HS-5 (cell line): ENCODE results near the gene COL12A1.

Experiments
- DNase-seq: peaks from one replicate; pipeline ENCODE4 v3.0.0-alpha.2; 2012; ENCODE audit warnings: low read depth

COL12A1 gene

GRCh38 chr6:75176076-75176582 lies 29.7 kb downstream of the COL12A1 start:
- no peak for DNase-seq

DNA sequence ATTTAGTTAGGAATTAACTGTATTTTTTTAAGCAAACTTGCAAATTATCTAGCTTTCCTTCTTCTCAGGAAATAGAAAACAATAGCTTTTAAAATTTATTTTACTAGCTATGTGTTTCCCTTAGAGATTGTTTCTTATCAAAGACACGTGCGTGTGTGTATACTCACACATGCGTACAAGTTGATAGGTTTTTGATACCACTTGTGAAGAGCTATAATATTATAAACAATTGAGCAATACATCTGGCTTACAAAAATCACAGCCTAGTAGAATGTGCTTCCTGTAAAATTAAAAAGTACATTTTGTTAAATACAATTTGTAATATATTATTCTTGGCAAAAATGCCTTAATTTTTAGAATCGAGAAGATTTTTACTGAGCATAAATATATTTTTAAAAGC lies 33.9 kb downstream of the COL12A1 start:
- DNase-seq: no peak

- no peak for DNase-seq
Measured at GRCh38 chr6:75171567-75171966, 34.3 kb downstream of the COL12A1 start.

DNA sequence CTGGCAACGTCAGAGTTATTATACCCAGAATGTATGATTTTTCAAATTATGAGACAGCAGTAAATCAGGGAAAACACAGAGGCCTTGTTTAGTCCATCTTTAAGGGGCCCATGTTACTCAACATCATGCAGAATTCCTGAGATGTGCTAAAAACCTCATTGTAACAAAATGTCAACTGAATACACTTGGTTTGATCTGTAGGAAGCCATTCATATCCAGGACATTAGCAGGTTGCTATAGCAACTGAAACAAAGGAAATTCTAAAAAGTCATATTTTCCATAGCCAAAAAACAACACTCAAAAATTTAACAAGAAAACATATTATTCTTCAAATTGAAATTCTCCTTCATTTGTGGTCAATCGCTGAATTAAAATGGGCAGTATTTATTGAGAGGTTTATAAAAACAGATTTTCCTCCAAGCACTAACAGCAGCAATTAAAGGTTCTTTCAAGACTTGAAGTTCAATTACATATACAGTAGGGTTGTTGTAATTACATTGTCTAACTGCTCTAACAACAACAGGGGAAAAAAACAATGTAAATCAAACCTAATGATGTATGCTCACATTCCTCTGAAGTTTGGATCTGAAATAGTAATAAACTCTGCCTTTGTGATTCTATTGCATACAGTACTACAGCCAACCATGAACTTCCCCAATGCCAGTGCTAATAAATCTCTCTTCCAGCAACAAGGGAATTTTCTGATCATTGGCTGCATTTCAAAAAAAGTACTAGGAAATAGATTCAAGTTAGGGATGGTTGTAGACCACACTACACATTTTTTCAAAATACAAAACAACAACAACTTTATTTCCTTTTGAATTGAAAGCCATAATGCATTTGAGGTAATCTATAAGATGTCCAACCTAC lies 34.9 kb downstream of the COL12A1 start:
- DNase-seq: no peak

DNA sequence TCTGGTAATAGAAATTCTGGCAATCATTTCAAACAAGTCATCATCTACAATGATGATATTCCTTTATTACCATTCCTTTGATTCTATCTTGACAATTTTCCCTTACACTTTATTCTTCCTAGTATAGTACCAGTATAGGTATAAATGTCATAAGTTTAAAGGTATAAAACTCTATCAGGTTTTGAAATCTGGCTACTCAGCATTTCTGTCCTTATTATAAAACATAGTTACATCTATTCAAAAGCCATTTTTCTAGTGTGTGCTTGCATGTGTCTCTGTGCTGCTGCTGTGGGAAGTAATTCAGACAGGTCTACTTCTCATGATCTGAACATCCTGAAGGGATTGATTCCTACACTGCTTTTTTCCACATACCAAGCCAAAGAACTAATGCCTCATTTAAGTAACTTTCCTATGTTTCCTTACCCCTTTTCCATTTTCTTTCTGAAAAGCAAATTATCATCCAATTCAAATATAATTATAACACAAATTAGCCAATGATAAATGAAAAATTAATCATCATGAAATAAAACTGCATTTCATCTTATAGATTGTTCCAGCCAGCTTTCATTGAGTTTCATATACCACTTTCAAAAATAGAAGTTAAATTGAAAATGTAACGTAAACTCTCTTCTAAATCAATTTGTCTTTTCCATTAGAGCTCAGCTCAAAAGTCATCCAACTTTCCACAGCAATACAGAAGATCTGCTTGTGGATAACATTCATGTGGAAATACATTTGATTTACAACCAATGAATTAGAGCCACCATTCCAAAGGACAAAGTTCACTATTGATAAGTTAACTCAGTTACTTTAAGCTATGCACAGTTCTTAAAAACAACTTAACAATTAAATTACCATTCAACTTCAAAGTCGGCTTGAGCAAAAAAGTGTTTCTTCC lies 35.9 kb downstream of the COL12A1 start:
- no peak for DNase-seq

GRCh38 chr6:75167851-75168250 lies 38.0 kb downstream of the COL12A1 start:
- no peak for DNase-seq

GRCh38 chr6:75167325-75167724 lies 38.5 kb downstream of the COL12A1 start:
- DNase-seq: no peak

- DNase-seq: no peak
Measured at GRCh38 chr6:75166773-75167172, 39.1 kb downstream of the COL12A1 start.

GRCh38 chr6:75166236-75166635 lies 39.6 kb downstream of the COL12A1 start:
- no peak for DNase-seq

- no peak for DNase-seq
Measured at GRCh38 chr6:75158176-75158575, 47.7 kb downstream of the COL12A1 start.

- DNase-seq: no peak
Measured at GRCh38 chr6:75157336-75157735, 48.5 kb downstream of the COL12A1 start.

DNA sequence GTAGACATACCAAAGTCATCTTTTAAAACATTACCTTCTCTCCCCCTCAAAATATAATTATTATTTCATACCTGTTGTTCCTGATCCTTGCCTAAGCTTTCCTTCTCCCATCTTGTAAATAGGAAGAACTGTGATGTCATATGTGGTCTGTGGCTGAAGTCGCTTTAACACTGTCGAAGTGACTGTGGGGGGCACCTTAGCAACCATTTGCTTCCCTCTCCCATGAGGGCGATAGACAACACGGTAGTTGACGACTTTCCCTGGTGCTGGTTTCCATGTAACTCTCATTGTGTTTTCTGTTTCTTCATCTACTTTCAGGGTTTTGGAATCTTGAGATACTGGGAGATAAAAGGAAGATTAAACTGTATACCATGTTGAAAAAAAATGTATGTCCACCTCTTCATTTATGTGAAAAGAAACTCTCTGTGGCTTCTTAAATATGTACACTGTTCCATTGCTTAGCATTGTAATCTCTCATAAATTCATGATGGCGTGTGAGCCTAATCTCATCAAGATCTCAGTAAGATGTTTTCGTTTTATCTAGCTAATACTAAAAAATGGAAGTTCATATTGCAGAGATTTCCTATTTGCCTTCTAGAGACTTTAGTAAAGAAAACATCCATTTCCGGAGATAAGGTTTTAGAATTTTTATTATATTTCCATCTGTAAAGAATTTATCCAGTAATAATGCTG lies 49.5 kb downstream of the COL12A1 start:
- no peak for DNase-seq

GRCh38 chr6:75155631-75156030 lies 50.2 kb downstream of the COL12A1 start:
- no peak for DNase-seq

DNA sequence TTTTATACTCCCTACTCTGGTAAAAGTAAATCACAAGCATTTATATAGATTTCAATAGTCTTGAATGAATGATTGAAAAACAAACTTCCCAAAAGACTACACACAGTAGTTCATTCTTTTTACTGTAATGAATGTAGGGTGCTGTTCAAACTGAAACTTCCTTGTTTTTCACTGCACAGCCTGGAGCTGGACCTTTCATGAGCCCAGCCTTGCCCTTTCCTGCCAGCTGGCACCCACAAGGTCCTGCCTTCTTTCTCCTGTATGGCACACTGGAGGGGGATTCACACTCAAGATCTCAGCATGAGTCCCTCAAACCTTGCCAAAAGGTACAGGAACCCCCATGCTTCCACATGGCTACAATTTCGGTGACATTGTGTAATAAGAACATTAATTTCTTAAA lies 50.9 kb downstream of the COL12A1 start:
- DNase-seq: no peak

- no peak for DNase-seq
Measured at GRCh38 chr6:75150685-75151412, 55.0 kb downstream of the COL12A1 start.

DNA sequence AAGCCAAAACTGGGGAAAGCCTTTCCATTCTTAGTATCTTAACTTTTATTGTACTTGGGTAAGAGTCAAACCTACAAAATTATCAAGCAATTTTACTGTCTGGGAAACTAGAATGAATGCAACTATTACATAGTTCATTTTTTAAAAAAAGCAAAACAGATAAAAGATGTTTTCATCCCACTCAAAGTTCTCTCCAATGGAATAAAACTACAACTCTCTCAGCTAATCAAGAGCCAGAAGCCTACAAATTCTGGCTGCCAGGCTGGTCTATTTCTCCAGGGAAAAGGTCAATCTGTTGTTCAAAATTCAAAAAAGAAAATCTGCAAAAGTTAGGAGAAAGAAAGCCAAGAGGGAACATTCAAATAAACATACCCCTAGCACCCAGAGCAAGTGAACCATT lies 56.2 kb downstream of the COL12A1 start:
- no peak for DNase-seq

GRCh38 chr6:75149240-75149639 lies 56.6 kb downstream of the COL12A1 start:
- peak; percentile 19 for DNase-seq

DNA sequence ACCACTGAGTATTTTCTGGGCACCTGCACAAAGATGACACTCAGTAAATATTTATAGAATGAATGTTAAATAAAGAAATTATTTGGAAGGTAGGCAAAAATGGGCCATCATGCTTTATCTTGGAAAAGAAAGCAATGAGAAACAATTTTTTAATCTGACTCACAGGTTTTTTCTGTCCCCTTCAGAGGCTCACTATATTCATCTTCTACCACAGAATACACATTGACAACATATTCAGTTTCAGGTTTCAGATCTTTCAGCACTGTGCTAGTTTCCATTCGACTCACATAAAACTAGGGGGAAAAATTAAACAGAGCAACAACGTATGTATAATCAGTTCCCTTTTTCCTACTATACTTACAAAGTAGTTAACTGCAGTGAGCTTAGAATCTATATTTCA lies 58.3 kb downstream of the COL12A1 start:
- DNase-seq: no peak

GRCh38 chr6:75145976-75146375 lies 59.9 kb downstream of the COL12A1 start:
- no peak for DNase-seq

GRCh38 chr6:75145211-75145610 lies 60.6 kb downstream of the COL12A1 start:
- no peak for DNase-seq

DNA sequence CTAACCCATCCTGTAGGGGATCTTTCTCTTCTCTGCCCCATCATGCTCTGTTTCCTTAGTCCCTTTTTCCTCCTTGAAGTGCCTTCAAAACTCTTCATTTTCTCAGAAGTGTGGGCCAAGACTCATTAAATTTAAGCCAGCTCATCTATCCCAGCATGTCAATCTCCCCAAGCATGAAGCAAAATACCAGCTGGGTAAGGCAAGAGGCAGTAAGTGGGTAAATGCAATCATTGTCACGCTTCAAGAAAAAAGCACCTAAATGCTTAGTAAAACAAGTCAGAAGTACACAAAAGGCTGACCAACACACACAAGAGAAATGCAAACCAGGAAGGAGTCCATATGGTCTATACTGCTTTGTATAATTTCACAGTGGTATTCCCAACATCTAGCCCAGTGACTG lies 61.5 kb downstream of the COL12A1 start:
- DNase-seq: no peak

- DNase-seq: peak; percentile 61
Measured at GRCh38 chr6:75143191-75143590, 62.7 kb downstream of the COL12A1 start.
